Transverse colon (tissue), 4 donors: ENCODE data around the gene LONP2. TPM values are rescaled to one million over a fixed set of nuclear protein-coding genes. Genes with fewer than 3 reads are reported as not detected.

Experiments used
- DNase-seq: peaks from one replicate; pipeline ENCODE4 v3.0.0-alpha.2; 2019
- H3K27ac ChIP-seq, 4 donors: fragments of 200-600 bp; sonication (generic); 2 replicates each; pipeline ENCODE4 v1.5.1; 2016 to 2018; ENCODE audit warnings: inconsistent platforms in 4 of 4
- H3K27me3 ChIP-seq: fragments of 200-600 bp; sonication (generic); 2 replicates; pipeline ENCODE4 v1.5.1; 2017; ENCODE audit warnings: inconsistent platforms
- H3K36me3 ChIP-seq, 4 donors: fragments of 200-600 bp; sonication (generic); 2 replicates each; pipeline ENCODE4 v1.5.1; 2017 to 2019; ENCODE audit warnings: inconsistent platforms in 4 of 4
- H3K4me1 ChIP-seq, 4 donors: fragments of 200-600 bp; sonication (generic); 2 replicates each; pipeline ENCODE4 v1.5.1; 2017 to 2020; ENCODE audit warnings: inconsistent platforms in 4 of 4
- H3K4me3 ChIP-seq, 4 donors: fragments of 200-600 bp; sonication (generic); 1 replicate in 1 of 4; 2 replicates in 3 of 4; pipeline versions ENCODE4 v1.5.1 to v1.6.1; 2017 to 2019; ENCODE audit warnings: inconsistent platforms in 4 of 4
- H3K9me3 ChIP-seq, 2 donors: fragments of 200-600 bp; sonication (generic); 2 replicates each; pipeline ENCODE4 v1.5.1; 2017 to 2019; ENCODE audit warnings: inconsistent platforms in 2 of 2
- EP300 ChIP-seq: sonication (generic); formaldehyde crosslinking; IDR thresholded peaks from one replicate; pipeline ENCODE4 v1.6.1; 2017; ENCODE audit warnings: antibody characterized with exemption, low read depth
- POLR2A ChIP-seq: fragments of 450-650 bp; IDR thresholded peaks from one replicate; pipeline ENCODE4 v1.6.1; 2016; ENCODE audit warnings: antibody characterized with exemption, mild to moderate bottlenecking, moderate library complexity
- POLR2AphosphoS5 ChIP-seq, 3 donors: sonication (generic); formaldehyde crosslinking; IDR thresholded peaks; one replicate each; pipeline ENCODE4 v1.6.1; 2016; ENCODE audit warnings: antibody characterized with exemption in 3 of 3
- WGBS, 2 donors: methylation state at CpG; one replicate each; pipeline ENCODE4 v1.1.5; 2018; ENCODE audit warnings: low coverage in 1 of 2; 5-methylcytosine and 5-hydroxymethylcytosine counted together
- in situ Hi-C, 4 donors: fragments of 200-750 bp; cut with MboI; loops; one replicate each; pipeline versions ENCODE4 v1.15.0 to v1.15.1; 2017; ENCODE audit warnings: low sequenced_read_pairs in 3 of 4, low pct_ligation_motif_present in 1 of 4, low pct_unique_long_range_greater_than_20kb in 1 of 4
- intact Hi-C: fragments of 100-400 bp; cut with DNase I; formaldehyde crosslinking; loops from one replicate; pipeline ENCODE4 v1.15.1; 2023; ENCODE audit warnings: low total_unique reads
- total RNA-seq, 4 donors: library from RNA; depleted of rRNA; stranded (reverse); fragments of >200 nt; gene quantifications; one replicate each; pipeline ENCODE4 v1.1.0, GENCODE V29; 2016
- TF ChIP-seq, protein P1 (sequence below), 5 experiments: fragments of 200-600 bp in 3 of 5; fragments of 450-650 bp in 2 of 5; sonication (generic) in 3 of 5; IDR thresholded peaks; 1 replicate in 2 of 5; 2 replicates in 3 of 5; pipeline ENCODE4 v1.5.1; 2016 to 2017; ENCODE audit warnings: antibody characterized with exemption in 5 of 5, inconsistent platforms in 3 of 5, mild to moderate bottlenecking in 2 of 5, moderate library complexity in 1 of 5

LONP2 gene
- total RNA-seq, 4 donors from 2014 or later: 51.3 to 104 (median 65.3) TPM

DNA sequence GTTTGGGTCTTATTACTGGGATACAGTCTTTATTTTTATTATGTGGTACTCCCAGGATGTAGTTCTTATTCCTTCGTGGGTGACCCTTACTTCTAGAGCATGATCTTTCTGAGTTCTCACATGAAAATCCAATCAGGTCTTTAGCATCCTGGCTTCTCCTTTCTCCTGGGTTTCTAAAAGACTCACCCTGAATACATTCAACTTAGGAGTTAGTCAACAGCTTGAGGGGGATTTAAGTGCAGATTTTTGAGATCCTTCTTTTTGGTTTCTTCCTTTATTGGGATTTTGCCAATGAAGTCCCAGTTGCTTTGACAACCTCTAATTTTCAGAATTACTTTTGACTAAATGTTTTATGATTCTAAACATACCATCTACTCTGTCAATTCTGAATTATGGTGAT lies 72.9 kb downstream of the LONP2 start:
- peaks cover 0 to 26% (median 6%) of the 10 kb centered on the region in 4 donors for H3K4me1 ChIP-seq

DNA sequence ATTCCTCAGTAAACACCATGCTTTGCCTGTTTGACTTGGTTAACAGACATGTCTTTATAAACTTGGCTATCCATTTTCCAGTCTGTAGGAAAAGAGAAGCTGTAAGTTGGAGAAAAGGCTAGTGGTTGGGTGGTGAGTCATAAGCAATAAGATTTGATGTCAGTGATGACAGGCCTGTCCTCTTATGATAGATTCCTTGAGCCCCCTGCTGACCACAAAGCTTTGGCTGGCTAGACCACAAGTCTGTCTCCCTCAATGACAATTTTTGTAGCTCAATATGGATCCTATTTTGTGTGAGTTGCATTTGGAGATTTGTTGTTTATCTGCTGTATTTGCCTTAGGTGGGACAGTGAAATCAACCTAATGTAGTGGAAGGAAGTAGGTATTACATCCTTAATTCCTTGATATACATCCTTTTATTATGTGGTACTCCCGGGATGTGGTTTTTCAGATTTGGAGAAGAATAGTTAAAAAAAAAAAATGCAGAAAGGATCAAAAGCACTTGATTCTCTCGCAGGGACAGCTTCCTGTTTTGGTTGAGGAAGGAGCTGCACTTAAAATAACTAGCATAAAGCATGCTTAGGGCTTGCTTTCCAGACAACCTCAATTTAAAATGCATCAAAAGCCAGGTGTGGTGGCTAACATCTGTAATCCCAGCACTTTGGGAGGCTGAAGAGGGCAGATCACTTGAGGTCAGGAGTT lies 73.7 kb downstream of the LONP2 start:
- WGBS, 2 donors: 54 to 71% methylated on average over 2 of the region's 2 CpGs
- in situ Hi-C loops (no loop called here), intact Hi-C loops (no loop called here)

More for the DNA sequence above, 72.9 kb downstream of the LONP2 start:
- no peaks in the 10 kb centered on the region for H3K27me3 ChIP-seq
- in situ Hi-C loops: no loop called here
- WGBS, 2 donors: 82 to 100% methylated on average over 1 of the region's 1 CpG
- peaks cover under 1 to 1% of the 10 kb centered on the region in 2 donors for H3K9me3 ChIP-seq
- intact Hi-C loops: no loop called here
- no peak overlapping the region for H3K27ac ChIP-seq
- no peak for DNase-seq
- H3K36me3 ChIP-seq: peaks cover 0 to 9% (median 0%) of the 10 kb centered on the region in 4 donors
- TF ChIP-seq POLR2A: no peak
- no peak for TF ChIP-seq POLR2AphosphoS5 (IDR thresholded peaks at IDR 0.05)
- no peak for TF ChIP-seq EP300
- TF ChIP-seq, protein P1, sequence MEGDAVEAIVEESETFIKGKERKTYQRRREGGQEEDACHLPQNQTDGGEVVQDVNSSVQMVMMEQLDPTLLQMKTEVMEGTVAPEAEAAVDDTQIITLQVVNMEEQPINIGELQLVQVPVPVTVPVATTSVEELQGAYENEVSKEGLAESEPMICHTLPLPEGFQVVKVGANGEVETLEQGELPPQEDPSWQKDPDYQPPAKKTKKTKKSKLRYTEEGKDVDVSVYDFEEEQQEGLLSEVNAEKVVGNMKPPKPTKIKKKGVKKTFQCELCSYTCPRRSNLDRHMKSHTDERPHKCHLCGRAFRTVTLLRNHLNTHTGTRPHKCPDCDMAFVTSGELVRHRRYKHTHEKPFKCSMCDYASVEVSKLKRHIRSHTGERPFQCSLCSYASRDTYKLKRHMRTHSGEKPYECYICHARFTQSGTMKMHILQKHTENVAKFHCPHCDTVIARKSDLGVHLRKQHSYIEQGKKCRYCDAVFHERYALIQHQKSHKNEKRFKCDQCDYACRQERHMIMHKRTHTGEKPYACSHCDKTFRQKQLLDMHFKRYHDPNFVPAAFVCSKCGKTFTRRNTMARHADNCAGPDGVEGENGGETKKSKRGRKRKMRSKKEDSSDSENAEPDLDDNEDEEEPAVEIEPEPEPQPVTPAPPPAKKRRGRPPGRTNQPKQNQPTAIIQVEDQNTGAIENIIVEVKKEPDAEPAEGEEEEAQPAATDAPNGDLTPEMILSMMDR (IDR thresholded peaks at IDR 0.05): no peak
- H3K4me3 ChIP-seq: no peak overlapping the region

DNA sequence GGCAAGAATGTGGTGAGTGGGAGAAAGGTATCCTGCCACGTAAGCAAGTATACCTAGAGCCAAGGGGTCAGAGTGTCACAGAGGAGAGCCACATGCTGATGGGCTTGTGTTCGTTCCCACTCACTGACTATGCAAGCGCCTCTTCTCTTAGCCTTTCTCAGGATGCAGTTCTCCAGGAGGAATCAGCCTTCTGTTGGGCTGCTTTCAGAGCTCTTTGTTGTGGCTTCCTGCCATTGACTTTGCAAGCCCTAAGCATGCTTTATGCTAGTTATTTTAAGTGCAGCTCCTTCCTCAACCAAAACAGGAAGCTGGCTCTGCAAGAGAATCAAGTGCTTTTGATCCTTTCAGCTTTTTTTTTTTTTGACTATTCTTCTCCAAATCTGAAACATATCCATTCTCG lies 74.5 kb downstream of the LONP2 start:
- no peaks in the 10 kb centered on the region for H3K27me3 ChIP-seq
- H3K36me3 ChIP-seq: peaks cover 0 to 2% (median 0%) of the 10 kb centered on the region in 4 donors
- H3K9me3 ChIP-seq: no peaks in the 10 kb centered on the region
- no peak overlapping the region for H3K4me3 ChIP-seq
- peaks cover 0 to 26% (median 6%) of the 10 kb centered on the region in 4 donors for H3K4me1 ChIP-seq
- peak; percentile 10 for DNase-seq
- TF ChIP-seq, protein P1 (IDR thresholded peaks at IDR 0.05): no peak
- TF ChIP-seq POLR2A (no peak), POLR2AphosphoS5 (IDR thresholded peaks at IDR 0.05) (no peak), EP300 (no peak)
- intact Hi-C loops: no loop called here
- in situ Hi-C loops: no loop called here
- 61% methylated on average over 2 to 4 of the region's 4 CpGs for WGBS, 2 donors
- peak overlapping the region in 1 of 4 donors; percentile 19 for H3K27ac ChIP-seq

More for the DNA sequence above, 73.7 kb downstream of the LONP2 start:
- H3K36me3 ChIP-seq: peaks cover 0 to 8% (median 0%) of the 10 kb centered on the region in 4 donors
- no peaks in the 10 kb centered on the region for H3K27me3 ChIP-seq
- H3K4me3 ChIP-seq: no peak overlapping the region
- H3K27ac ChIP-seq: no peak overlapping the region
- H3K4me1 ChIP-seq: peaks cover 0 to 26% (median 6%) of the 10 kb centered on the region in 4 donors
- DNase-seq: no peak
- no peak for TF ChIP-seq POLR2A
- TF ChIP-seq, protein P1 (IDR thresholded peaks at IDR 0.05): peak in 1 of 5 experiments; percentile 6
- H3K9me3 ChIP-seq: no peaks in the 10 kb centered on the region

DNA sequence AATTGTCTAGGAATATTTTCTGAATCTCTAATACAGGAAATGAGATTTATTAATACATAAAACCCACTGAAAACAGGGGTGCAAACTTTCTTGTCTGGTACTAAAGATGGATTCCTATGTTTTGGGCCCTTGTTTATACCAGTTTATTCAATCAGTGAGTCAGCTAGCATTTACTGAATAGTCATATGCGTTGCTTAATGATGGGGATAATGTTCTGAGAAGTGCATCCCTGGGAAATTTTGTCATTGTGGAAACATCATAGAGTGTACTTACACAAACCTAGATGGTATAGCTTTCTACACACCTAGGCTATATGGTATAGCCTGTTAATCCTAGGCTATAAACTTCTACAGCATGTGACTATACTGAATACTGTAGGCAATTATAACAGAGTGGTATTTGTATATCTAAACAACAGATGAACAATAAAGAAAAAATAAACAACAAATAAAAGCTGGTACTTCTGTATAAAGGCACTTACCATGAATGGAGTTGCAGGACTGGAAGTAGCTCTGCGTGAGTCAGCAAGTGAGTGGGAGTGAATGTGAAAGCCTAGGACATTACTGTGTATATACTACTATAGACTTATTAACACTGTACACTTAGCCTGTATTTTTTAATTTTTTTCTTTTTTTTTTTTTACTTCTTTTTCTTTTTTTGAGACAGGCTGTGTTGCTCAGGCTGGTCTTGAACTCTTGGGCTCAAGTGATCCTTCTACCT lies 77.4 kb downstream of the LONP2 start:
- in situ Hi-C loops: no loop called here
- no peaks in the 10 kb centered on the region for H3K36me3 ChIP-seq
- H3K4me3 ChIP-seq: no peak overlapping the region
- no peak for DNase-seq
- no peaks in the 10 kb centered on the region for H3K9me3 ChIP-seq
- peaks cover 0 to 26% (median 6%) of the 10 kb centered on the region in 4 donors for H3K4me1 ChIP-seq
- no peaks in the 10 kb centered on the region for H3K27me3 ChIP-seq
- H3K27ac ChIP-seq: no peak overlapping the region
- TF ChIP-seq POLR2AphosphoS5 (IDR thresholded peaks at IDR 0.05) (no peak), EP300 (no peak), POLR2A (no peak)
- TF ChIP-seq, protein P1 (IDR thresholded peaks at IDR 0.05): no peak
- 86 to 91% methylated on average over 2 of the region's 2 CpGs for WGBS, 2 donors
- intact Hi-C loops: no loop called here
